ENCODE results near the gene PRC1. TPM values are rescaled to one million over a fixed set of nuclear protein-coding genes. Genes with fewer than 3 reads are reported as not detected.

PRC1 gene
- total RNA-seq, 2 experiments from 2014 or later = 132 to 149 TPM

- DNase-seq = no peak
- Mint-ChIP-seq H3K4me3 (peak overlapping the region; percentile 86), H3K9me3 (no peaks in the 10 kb centered on the region), H3K4me1 (peaks cover 16% of the 10 kb centered on the region), H3K36me3 (peaks cover 18% of the 10 kb centered on the region), H3K27ac (peak overlapping the region; percentile 39), H3K27me3 (no peaks in the 10 kb centered on the region)
- POLR2A ChIA-PET = interaction anchor here (0.9 to 4.9 kb wide), 8 partner anchors 11 to 80 kb away, joined by 3 to 55 read pairs (median 3); partner anchors contain the start of genes HDDC3 and PRC1
- ATAC-seq (ENCODE audit: low read depth) = no peak
Observed at GRCh38 chr15:90957031-90957790, 37.1 kb downstream of the PRC1 start.

GRCh38 chr15:90956274-90957030 lies 37.9 kb downstream of the PRC1 start:
- Mint-ChIP-seq H3K4me3 (peak overlapping the region; percentile 86), H3K36me3 (peaks cover 20% of the 10 kb centered on the region), H3K27ac (peak overlapping the region; percentile 94), H3K27me3 (no peaks in the 10 kb centered on the region), H3K4me1 (peaks cover 12% of the 10 kb centered on the region), H3K9me3 (no peaks in the 10 kb centered on the region)
- ATAC-seq (ENCODE audit: low read depth) (no peak), DNase-seq (peak; percentile 83)
- POLR2A ChIA-PET = interaction anchor here (0.6 to 4.9 kb wide), 10 partner anchors 10 to 1588 kb away, joined by 3 to 55 read pairs (median 3); partner anchors contain the start of genes HDDC3 and PRC1

- ATAC-seq (ENCODE audit: low read depth) (no peak), DNase-seq (no peak)
- Mint-ChIP-seq H3K27me3 (no peaks in the 10 kb centered on the region), H3K9me3 (no peaks in the 10 kb centered on the region), H3K27ac (peak overlapping the region; percentile 94), H3K4me3 (peak overlapping the region; percentile 86), H3K36me3 (peaks cover 19% of the 10 kb centered on the region), H3K4me1 (peaks cover 12% of the 10 kb centered on the region)
- POLR2A ChIA-PET = interaction anchor here (0.6 to 4.9 kb wide), 6 partner anchors 16 to 1588 kb away, joined by 3 to 55 read pairs (median 4); partner anchors contain the start of genes HDDC3 and UNC45A
Observed at GRCh38 chr15:90955624-90956273, 38.6 kb downstream of the PRC1 start.

- no peaks in the 10 kb centered on the region for H3K27me3 Mint-ChIP-seq
- ATAC-seq (ENCODE audit: low read depth) (peak; percentile 94), DNase-seq (peak; percentile 88)
- H3K4me3 Mint-ChIP-seq = peak within 1 kb of the TSS; percentile 86
- POLR2A ChIA-PET = interaction anchor here (0.7 to 4.9 kb wide), 15 partner anchors 8 to 238 kb away, joined by 3 to 55 read pairs (median 5); partner anchors contain the start of genes BLM, HDDC3, MAN2A2 and PRC1
- peaks cover 12% of the 10 kb centered on the region for H3K4me1 Mint-ChIP-seq
- H3K36me3 Mint-ChIP-seq = peaks cover 19% of the 10 kb centered on the region
- H3K9me3 Mint-ChIP-seq = no peaks in the 10 kb centered on the region
- peak within 1 kb of the TSS; percentile 94 for H3K27ac Mint-ChIP-seq
Observed at GRCh38 chr15:90954712-90955623, 39.4 kb downstream of the PRC1 start, which contains the start of gene RCCD1. Gene RCCD1, plus strand, starts transcription at chr15:90954884. Its CDS starts 1,851 bp downstream, at chr15:90956735.

GRCh38 chr15:90953947-90954711 lies 40.2 kb downstream of the PRC1 start:
- H3K4me3 Mint-ChIP-seq = peak overlapping the region; percentile 86
- DNase-seq = no peak
- POLR2A ChIA-PET = interaction anchor here (0.6 to 4.9 kb wide), 16 partner anchors 11 to 561 kb away, joined by 3 to 55 read pairs (median 5); partner anchors contain the start of genes BLM, HDDC3, MAN2A2 and PRC1
- peaks cover 19% of the 10 kb centered on the region for H3K36me3 Mint-ChIP-seq
- no peak for ATAC-seq (ENCODE audit: low read depth)
- H3K9me3 Mint-ChIP-seq = no peaks in the 10 kb centered on the region
- peak overlapping the region; percentile 94 for H3K27ac Mint-ChIP-seq
- H3K4me1 Mint-ChIP-seq = peaks cover 12% of the 10 kb centered on the region
- H3K27me3 Mint-ChIP-seq = no peaks in the 10 kb centered on the region

GRCh38 chr15:90952901-90953677 lies 41.2 kb downstream of the PRC1 start:
- H3K27ac Mint-ChIP-seq = peak overlapping the region; percentile 42
- peaks cover 12% of the 10 kb centered on the region for H3K4me1 Mint-ChIP-seq
- ATAC-seq (ENCODE audit: low read depth) (no peak), DNase-seq (no peak)
- POLR2A ChIA-PET = interaction anchor here (2.0 to 4.9 kb wide), 3 partner anchors 18 to 68 kb away, joined by 10 to 55 read pairs (median 40); partner anchors contain the start of genes HDDC3, UNC45A and VPS33B
- no peak overlapping the region for H3K4me3 Mint-ChIP-seq
- H3K9me3 Mint-ChIP-seq = no peaks in the 10 kb centered on the region
- H3K36me3 Mint-ChIP-seq = peaks cover 23% of the 10 kb centered on the region
- no peaks in the 10 kb centered on the region for H3K27me3 Mint-ChIP-seq

- Mint-ChIP-seq H3K36me3 (peaks cover 21% of the 10 kb centered on the region), H3K4me1 (peaks cover 3% of the 10 kb centered on the region), H3K27me3 (no peaks in the 10 kb centered on the region), H3K9me3 (no peaks in the 10 kb centered on the region), H3K4me3 (no peak overlapping the region), H3K27ac (no peak overlapping the region)
- ATAC-seq (ENCODE audit: low read depth) (no peak), DNase-seq (no peak)
- POLR2A ChIA-PET = no interaction called here
Observed at GRCh38 chr15:90950676-90951075, 43.7 kb downstream of the PRC1 start.

GRCh38 chr15:90949979-90950675 lies 44.2 kb downstream of the PRC1 start:
- no peak overlapping the region for H3K27ac Mint-ChIP-seq
- POLR2A ChIA-PET = no interaction called here
- no peaks in the 10 kb centered on the region for H3K27me3 Mint-ChIP-seq
- peaks cover 21% of the 10 kb centered on the region for H3K36me3 Mint-ChIP-seq
- DNase-seq = no peak
- no peak overlapping the region for H3K4me3 Mint-ChIP-seq
- ATAC-seq (ENCODE audit: low read depth) = no peak
- H3K4me1 Mint-ChIP-seq = peaks cover 3% of the 10 kb centered on the region
- no peaks in the 10 kb centered on the region for H3K9me3 Mint-ChIP-seq

- H3K9me3 Mint-ChIP-seq = no peaks in the 10 kb centered on the region
- no peaks in the 10 kb centered on the region for H3K27me3 Mint-ChIP-seq
- DNase-seq (no peak), ATAC-seq (ENCODE audit: low read depth) (no peak)
- POLR2A ChIA-PET = interaction anchor here (0.8 to 1.2 kb wide), 2 partner anchors 10 to 14 kb away, joined by 5 read pairs; partner anchors contain the start of gene UNC45A
- peaks cover 21% of the 10 kb centered on the region for H3K36me3 Mint-ChIP-seq
- no peak overlapping the region for H3K4me3 Mint-ChIP-seq
- no peaks in the 10 kb centered on the region for H3K4me1 Mint-ChIP-seq
- no peak overlapping the region for H3K27ac Mint-ChIP-seq
Observed at GRCh38 chr15:90948506-90948905, 45.8 kb downstream of the PRC1 start.

- Mint-ChIP-seq H3K4me3 (no peak overlapping the region), H3K9me3 (no peaks in the 10 kb centered on the region), H3K27me3 (no peaks in the 10 kb centered on the region), H3K4me1 (no peaks in the 10 kb centered on the region), H3K36me3 (peaks cover 22% of the 10 kb centered on the region), H3K27ac (no peak overlapping the region)
- POLR2A ChIA-PET = interaction anchor here (1.2 to 2.5 kb wide), 2 partner anchors 13 kb away, joined by 5 to 8 read pairs; partner anchors contain the start of gene UNC45A
- ATAC-seq (ENCODE audit: low read depth) (no peak), DNase-seq (no peak)
Observed at GRCh38 chr15:90947577-90948357, 46.6 kb downstream of the PRC1 start.
